Measurements from ENCODE around the gene TBL1X. TPM values are rescaled to one million over a fixed set of nuclear protein-coding genes. Genes with fewer than 3 reads are reported as not detected.

Gene TBL1X
- total and polyA plus RNA-seq, 10 of the 15 experiments (the other 5 are each of a cell fraction or from before 2014, with no cell fraction given): 4.4 to 26.3 (median 10.6) TPM

GRCh38 chrX:9634551-9634950, 169.7 kb downstream of the TBL1X start:
- Histone ChIP-seq H3K4me3 (no peak overlapping the region), H3K27me3 (replicated peaks in 1 of 2; ENCODE audit: control insufficient read depth in 2 of 2, insufficient read depth in 2 of 2, low read length in 1 of 2) (no peaks in the 10 kb centered on the region), H3K36me3 (ENCODE audit: control insufficient read depth in 2 of 2, insufficient read depth in 2 of 2, low read length in 1 of 2) (no peaks in the 10 kb centered on the region), H3K9me3 (replicated peaks; ENCODE audit: control insufficient read depth, insufficient read depth, low read length) (no peaks in the 10 kb centered on the region), H3K4me1 (ENCODE audit: control insufficient read depth, insufficient read depth, low read length) (no peaks in the 10 kb centered on the region), H4K20me1 (ENCODE audit: control insufficient read depth, insufficient read depth) (no peaks in the 10 kb centered on the region), H3K4me2 (ENCODE audit: control insufficient read depth, insufficient read depth) (no peak overlapping the region), H3K79me2 (ENCODE audit: control insufficient read depth, insufficient read depth, low read length) (no peaks in the 10 kb centered on the region), H3K9ac (ENCODE audit: control insufficient read depth, insufficient read depth, low read length) (no peak overlapping the region), H2AFZ (ENCODE audit: control insufficient read depth, low read depth, low read length) (no peak overlapping the region), H3K27ac (ENCODE audit: control insufficient read depth, insufficient read depth) (no peak overlapping the region)
- ChIA-PET CTCF (no interaction called here), RAD21 (ENCODE audit: unreplicated experiment) (no interaction called here), POLR2A (interaction anchor here (1.2 kb wide), 1 partner anchor 9 kb away, joined by 4 read pairs; no protein-coding TSS in a partner anchor), SMC1A (ENCODE audit: uncharacterized antibody, unreplicated experiment) (no interaction called here)
- TF ChIP-seq NFYB (IDR thresholded peaks at IDR 0.05; ENCODE audit: insufficient read depth, low read depth, low read length) (no peak), ELK1 (IDR thresholded peaks at IDR 0.05; ENCODE audit: low read depth, low read length) (no peak), SMAD1 (IDR thresholded peaks at IDR 0.05; ENCODE audit: low read depth, partially characterized antibody) (no peak), ZNF384 (IDR thresholded peaks at IDR 0.05; ENCODE audit: borderline replicate concordance, low read depth, low read length) (no peak), SMARCA5 (IDR thresholded peaks at IDR 0.05) (no peak), RB1 (IDR thresholded peaks at IDR 0.05; ENCODE audit: borderline replicate concordance) (no peak), JUND (IDR thresholded peaks at IDR 0.05; ENCODE audit: low read depth, low read length) (no peak), E2F8 (IDR thresholded peaks at IDR 0.05; ENCODE audit: low read depth, partially characterized antibody) (no peak), REST (IDR thresholded peaks at IDR 0.05; ENCODE audit: low read depth, low read length) (no peak)
- intact Hi-C loops (cut with micrococcal nuclease; ENCODE audit: unreplicated experiment) (no loop called here), in situ Hi-C loops (cut with MboI) (no loop called here)
- FAIRE-seq (no peak), DNase-seq (ENCODE audit: low read depth, low spot score) (no peak), ATAC-seq (no peak)
- 56% methylated on average over 7 of the region's 7 CpGs for WGBS (ENCODE audit: insufficient coverage, insufficient replicate concordance, low lambda C conversion rate, missing lambda C conversion rate)
- BruUV-seq (replicated peaks): no TSS peak

All from GM12878 (cell line).